K562 (cell line): ENCODE results near the gene USP32. TPM values are rescaled to one million over a fixed set of nuclear protein-coding genes. Genes with fewer than 3 reads are reported as not detected.

ENCODE experiments used
- GABPA ChIP-seq: fragments of 200-800 bp; sonication (Bioruptor generic); conservative IDR thresholded peaks from 2 replicates; pipeline ENCODE4 v1.6.1; 2016; ENCODE audit warnings: low read depth, missing genetic modification characterization, missing compliant biosample characterization
- HNRNPH1 ChIP-seq: fragments of 200-400 bp; formaldehyde crosslinking; optimal IDR thresholded peaks from 2 replicates; pipeline ENCODE3; 2017; ENCODE audit warnings: low read depth, mild to moderate bottlenecking, low read length, moderate library complexity
- NRF1 ChIP-seq, 2 experiments: fragments of 450-650 bp; IDR thresholded peaks in 1 of 2; conservative IDR thresholded peaks in 1 of 2; 2 replicates each; pipeline ENCODE4 v1.6.1; 2014; ENCODE audit warnings: mild to moderate bottlenecking in 2 of 2
- PYGO2 ChIP-seq: fragments of 450-650 bp; IDR thresholded peaks from 2 replicates; pipeline ENCODE4 v1.6.1; 2016; ENCODE audit warnings: mild to moderate bottlenecking, missing genetic modification characterization, moderate library complexity, missing compliant biosample characterization
- SMAD4 ChIP-seq: fragments of 250-450 bp; sonication (Bioruptor Pico); conservative IDR thresholded peaks from 2 replicates; pipeline ENCODE4 v1.8.0; 2021; ENCODE audit warnings: inconsistent platforms, mild to moderate bottlenecking, moderate library complexity
- WHSC1 ChIP-seq: IDR thresholded peaks from one replicate; pipeline ENCODE4 v1.6.1; 2012; ENCODE audit warnings: low read length, control low read depth, inconsistent platforms
- XRCC3 ChIP-seq: fragments of 450-650 bp; IDR thresholded peaks from 2 replicates; pipeline ENCODE4 v1.6.1; 2017; ENCODE audit warnings: mild to moderate bottlenecking, moderate library complexity
- ZNF143 ChIP-seq: sonication (generic); formaldehyde crosslinking; IDR thresholded peaks from 2 replicates; pipeline ENCODE4 v1.9.0; 2022; ENCODE audit warnings: mild to moderate bottlenecking, missing genetic modification reagents
- ZNF274 ChIP-seq: IDR thresholded peaks from 2 replicates; pipeline ENCODE4 v1.6.1; 2011; ENCODE audit warnings: low read depth, mild to moderate bottlenecking, low read length, moderate library complexity, borderline replicate concordance
- ZNF586 ChIP-seq: fragments of 450-650 bp; formaldehyde crosslinking; conservative IDR thresholded peaks from 2 replicates; pipeline ENCODE4 v1.4.0; 2020; ENCODE audit warnings: mild to moderate bottlenecking, moderate library complexity
- polyA plus RNA-seq, 8 experiments: library from polyadenylated mRNA; depleted of rRNA in 4 of 8; stranded (reverse) in 5 of 8; unstranded in 3 of 8; fragments of >200 nt; fragmentation: Nextera tagmentation in 2 of 8; fragmentation: Illumina TruSeq in 1 of 8; extraction: Ambion mirVana in 2 of 8; extraction: Trizol in 1 of 8; gene quantifications; 2 replicates each; pipeline versions ENCODE4 v1.2.1 to v1.2.3, GENCODE V29; 2011 to 2014; ENCODE audit warnings: inconsistent platforms in 1 of 8, missing spikeins in 1 of 8
- total RNA-seq, 7 experiments: library from RNA; depleted of rRNA in 6 of 7; stranded (reverse); fragments of >200 nt in 6 of 7; fragmentation: Illumina TruSeq in 2 of 7; extraction: Trizol in 2 of 7; gene quantifications; 2 replicates each; pipeline versions ENCODE4 v1.2.1 to v1.2.3, GENCODE V29; 2011 to 2021; ENCODE audit warnings: low replicate concordance in 1 of 7
- TF ChIP-seq, protein P1 (sequence below): fragments of 450-650 bp; IDR thresholded peaks from 2 replicates; pipeline ENCODE4 v1.6.1; 2016; ENCODE audit warnings: low read depth, mild to moderate bottlenecking, moderate library complexity
- TF ChIP-seq, protein P2 (sequence below), 2 experiments: fragments of 450-650 bp in 1 of 2; IDR thresholded peaks; 2 replicates each; pipeline ENCODE4 v1.6.1; 2011 to 2017; ENCODE audit warnings: low read depth in 2 of 2, antibody characterized with exemption in 1 of 2, borderline replicate concordance in 1 of 2, low read length in 1 of 2, mild to moderate bottlenecking in 1 of 2, mixed read lengths in 1 of 2; ENCODE audit not compliant: control insufficient read depth in 1 of 2
- TF ChIP-seq, protein P3 (sequence below): fragments of 250-450 bp; sonication (Bioruptor Pico); IDR thresholded peaks from 2 replicates; pipeline ENCODE4 v1.4.0; 2020; ENCODE audit warnings: mild to moderate bottlenecking
- TF ChIP-seq, protein P4 (sequence below): sonication (generic); formaldehyde crosslinking; IDR thresholded peaks from 2 replicates; pipeline ENCODE4 v1.4.0; 2020; ENCODE audit warnings: mild to moderate bottlenecking, missing genetic modification reagents
- TF ChIP-seq, protein P5 (sequence below), 2 experiments: IDR thresholded peaks in 1 of 2; conservative IDR thresholded peaks in 1 of 2; 2 replicates each; pipeline ENCODE4 v1.6.1; 2016; ENCODE audit warnings: low read depth in 2 of 2, mild to moderate bottlenecking in 1 of 2, missing compliant biosample characterization in 1 of 2, missing genetic modification characterization in 1 of 2, moderate library complexity in 1 of 2

The USP32 gene
- total and polyA plus RNA-seq, 9 of the 15 experiments (the other 6 are each of a cell fraction or from before 2014, with no cell fraction given) = 18.0 to 69.3 (median 47.1) TPM

DNA sequence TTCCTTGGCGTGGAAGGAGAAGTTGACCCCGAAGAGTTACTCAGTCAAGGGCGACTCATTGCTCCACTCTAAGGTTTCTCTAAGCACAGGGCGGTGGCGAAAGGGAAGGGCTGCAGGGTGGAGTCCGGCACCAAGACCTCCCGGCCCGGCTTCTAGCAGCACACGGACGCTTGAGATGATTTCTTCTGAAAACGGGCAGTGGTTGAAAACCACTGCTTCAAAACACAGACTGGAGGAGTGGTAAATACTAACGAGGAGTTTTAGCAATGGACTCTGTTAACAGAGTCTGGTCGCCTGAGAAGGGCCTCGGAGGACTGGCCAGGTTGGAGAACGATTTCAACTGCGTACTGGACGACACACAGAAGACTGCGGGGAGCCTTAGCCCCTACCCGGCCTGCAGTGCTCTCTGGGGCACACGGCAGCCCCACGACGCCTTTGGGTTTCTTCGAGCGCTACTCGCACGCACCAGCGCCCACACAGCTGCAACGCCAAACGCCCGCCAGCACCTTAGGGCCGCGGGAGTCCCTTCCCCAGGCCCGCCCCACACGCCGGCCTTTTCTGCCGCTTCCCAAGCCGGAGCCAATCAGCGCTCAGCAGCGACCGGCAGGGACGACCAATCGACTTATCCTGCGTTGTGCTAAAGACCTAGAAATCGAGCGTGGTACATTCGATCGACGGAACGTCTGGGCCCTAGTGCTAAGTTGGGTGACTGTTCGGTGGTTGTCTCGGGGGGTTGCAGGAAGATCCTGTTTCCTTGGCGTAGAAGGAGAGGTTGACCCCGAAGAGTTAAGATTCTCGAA, 256.6 kb downstream of the USP32 start (continued):
- TF ChIP-seq WHSC1 (no peak), PYGO2 (tag) (no peak), ZNF274 (no peak), NRF1 (conservative IDR thresholded peaks at IDR 0.05 in 1 of 2, IDR thresholded peaks at IDR 0.05 in 1 of 2) (peak; percentile 47 to 52), ZNF586 (CRISPR knock-in tag) (no peak), HNRNPH1 (no peak), GABPA (tag) (no peak), SMAD4 (CRISPR knock-in tag) (peak; percentile 62; the same call in 1 of the 2 replicates), XRCC3 (no peak), ZNF143 (CRISPR knock-in tag) (no peak)
- TF ChIP-seq, protein P1, sequence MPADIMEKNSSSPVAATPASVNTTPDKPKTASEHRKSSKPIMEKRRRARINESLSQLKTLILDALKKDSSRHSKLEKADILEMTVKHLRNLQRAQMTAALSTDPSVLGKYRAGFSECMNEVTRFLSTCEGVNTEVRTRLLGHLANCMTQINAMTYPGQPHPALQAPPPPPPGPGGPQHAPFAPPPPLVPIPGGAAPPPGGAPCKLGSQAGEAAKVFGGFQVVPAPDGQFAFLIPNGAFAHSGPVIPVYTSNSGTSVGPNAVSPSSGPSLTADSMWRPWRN = no peak
- TF ChIP-seq, protein P2, sequence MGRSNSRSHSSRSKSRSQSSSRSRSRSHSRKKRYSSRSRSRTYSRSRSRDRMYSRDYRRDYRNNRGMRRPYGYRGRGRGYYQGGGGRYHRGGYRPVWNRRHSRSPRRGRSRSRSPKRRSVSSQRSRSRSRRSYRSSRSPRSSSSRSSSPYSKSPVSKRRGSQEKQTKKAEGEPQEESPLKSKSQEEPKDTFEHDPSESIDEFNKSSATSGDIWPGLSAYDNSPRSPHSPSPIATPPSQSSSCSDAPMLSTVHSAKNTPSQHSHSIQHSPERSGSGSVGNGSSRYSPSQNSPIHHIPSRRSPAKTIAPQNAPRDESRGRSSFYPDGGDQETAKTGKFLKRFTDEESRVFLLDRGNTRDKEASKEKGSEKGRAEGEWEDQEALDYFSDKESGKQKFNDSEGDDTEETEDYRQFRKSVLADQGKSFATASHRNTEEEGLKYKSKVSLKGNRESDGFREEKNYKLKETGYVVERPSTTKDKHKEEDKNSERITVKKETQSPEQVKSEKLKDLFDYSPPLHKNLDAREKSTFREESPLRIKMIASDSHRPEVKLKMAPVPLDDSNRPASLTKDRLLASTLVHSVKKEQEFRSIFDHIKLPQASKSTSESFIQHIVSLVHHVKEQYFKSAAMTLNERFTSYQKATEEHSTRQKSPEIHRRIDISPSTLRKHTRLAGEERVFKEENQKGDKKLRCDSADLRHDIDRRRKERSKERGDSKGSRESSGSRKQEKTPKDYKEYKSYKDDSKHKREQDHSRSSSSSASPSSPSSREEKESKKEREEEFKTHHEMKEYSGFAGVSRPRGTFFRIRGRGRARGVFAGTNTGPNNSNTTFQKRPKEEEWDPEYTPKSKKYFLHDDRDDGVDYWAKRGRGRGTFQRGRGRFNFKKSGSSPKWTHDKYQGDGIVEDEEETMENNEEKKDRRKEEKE (IDR thresholded peaks at IDR 0.05; ENCODE audit: borderline replicate concordance in 1 of 2, control insufficient read depth in 1 of 2, low read depth in 2 of 2, low read length in 1 of 2) = no peak
- TF ChIP-seq, protein P3, sequence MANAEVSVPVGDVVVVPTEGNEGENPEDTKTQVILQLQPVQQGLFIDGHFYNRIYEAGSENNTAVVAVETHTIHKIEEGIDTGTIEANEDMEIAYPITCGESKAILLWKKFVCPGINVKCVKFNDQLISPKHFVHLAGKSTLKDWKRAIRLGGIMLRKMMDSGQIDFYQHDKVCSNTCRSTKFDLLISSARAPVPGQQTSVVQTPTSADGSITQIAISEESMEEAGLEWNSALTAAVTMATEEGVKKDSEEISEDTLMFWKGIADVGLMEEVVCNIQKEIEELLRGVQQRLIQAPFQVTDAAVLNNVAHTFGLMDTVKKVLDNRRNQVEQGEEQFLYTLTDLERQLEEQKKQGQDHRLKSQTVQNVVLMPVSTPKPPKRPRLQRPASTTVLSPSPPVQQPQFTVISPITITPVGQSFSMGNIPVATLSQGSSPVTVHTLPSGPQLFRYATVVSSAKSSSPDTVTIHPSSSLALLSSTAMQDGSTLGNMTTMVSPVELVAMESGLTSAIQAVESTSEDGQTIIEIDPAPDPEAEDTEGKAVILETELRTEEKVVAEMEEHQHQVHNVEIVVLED (CRISPR knock-in tag) = peak; percentile 71
- TF ChIP-seq, protein P4, sequence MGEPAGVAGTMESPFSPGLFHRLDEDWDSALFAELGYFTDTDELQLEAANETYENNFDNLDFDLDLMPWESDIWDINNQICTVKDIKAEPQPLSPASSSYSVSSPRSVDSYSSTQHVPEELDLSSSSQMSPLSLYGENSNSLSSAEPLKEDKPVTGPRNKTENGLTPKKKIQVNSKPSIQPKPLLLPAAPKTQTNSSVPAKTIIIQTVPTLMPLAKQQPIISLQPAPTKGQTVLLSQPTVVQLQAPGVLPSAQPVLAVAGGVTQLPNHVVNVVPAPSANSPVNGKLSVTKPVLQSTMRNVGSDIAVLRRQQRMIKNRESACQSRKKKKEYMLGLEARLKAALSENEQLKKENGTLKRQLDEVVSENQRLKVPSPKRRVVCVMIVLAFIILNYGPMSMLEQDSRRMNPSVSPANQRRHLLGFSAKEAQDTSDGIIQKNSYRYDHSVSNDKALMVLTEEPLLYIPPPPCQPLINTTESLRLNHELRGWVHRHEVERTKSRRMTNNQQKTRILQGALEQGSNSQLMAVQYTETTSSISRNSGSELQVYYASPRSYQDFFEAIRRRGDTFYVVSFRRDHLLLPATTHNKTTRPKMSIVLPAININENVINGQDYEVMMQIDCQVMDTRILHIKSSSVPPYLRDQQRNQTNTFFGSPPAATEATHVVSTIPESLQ = peak; percentile 76; the same call in 1 of the 2 replicates
- TF ChIP-seq, protein P5, sequence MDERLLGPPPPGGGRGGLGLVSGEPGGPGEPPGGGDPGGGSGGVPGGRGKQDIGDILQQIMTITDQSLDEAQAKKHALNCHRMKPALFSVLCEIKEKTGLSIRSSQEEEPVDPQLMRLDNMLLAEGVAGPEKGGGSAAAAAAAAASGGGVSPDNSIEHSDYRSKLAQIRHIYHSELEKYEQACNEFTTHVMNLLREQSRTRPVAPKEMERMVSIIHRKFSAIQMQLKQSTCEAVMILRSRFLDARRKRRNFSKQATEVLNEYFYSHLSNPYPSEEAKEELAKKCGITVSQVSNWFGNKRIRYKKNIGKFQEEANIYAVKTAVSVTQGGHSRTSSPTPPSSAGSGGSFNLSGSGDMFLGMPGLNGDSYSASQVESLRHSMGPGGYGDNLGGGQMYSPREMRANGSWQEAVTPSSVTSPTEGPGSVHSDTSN (CRISPR knock-in tag; IDR thresholded peaks at IDR 0.05; ENCODE audit: low read depth) = no peak
- TF ChIP-seq, protein P5 (tag; conservative IDR thresholded peaks at IDR 0.05; ENCODE audit: low read depth) = no peak
